Upper lobe of left lung (tissue), 6 donors: ENCODE results near the gene INPPL1. TPM values are rescaled to one million over a fixed set of nuclear protein-coding genes. Genes with fewer than 3 reads are reported as not detected.
A peak's percentile ranks its signal among the peaks of the same experiment; 100 is the strongest.

Source experiments
- ATAC-seq, 2 donors: fragments of 200-7000 bp; cut with Tn5 transposase; one replicate each; pipeline ENCODE4 v1.9.1; 2022; ENCODE audit warnings: mild to moderate bottlenecking in 2 of 2, moderate library complexity in 2 of 2; ENCODE audit not compliant: low FRiP score in 2 of 2
- DNase-seq, 2 donors: peaks; one replicate each; pipeline ENCODE4 v3.0.0-alpha.2; 2019 to 2020
- H3K27ac ChIP-seq, 4 donors: fragments of 200-600 bp; sonication (generic); one replicate each; pipeline ENCODE4 v1.5.1; 2016 to 2019
- H3K27me3 ChIP-seq, 4 donors: fragments of 200-600 bp; sonication (generic); one replicate each; pipeline ENCODE4 v1.5.1; 2017 to 2019
- H3K36me3 ChIP-seq, 4 donors: fragments of 200-600 bp; sonication (generic); one replicate each; pipeline ENCODE4 v1.5.1; 2016 to 2019
- H3K4me1 ChIP-seq, 4 donors: fragments of 200-600 bp; sonication (generic); one replicate each; pipeline ENCODE4 v1.5.1; 2018 to 2019
- H3K4me3 ChIP-seq, 4 donors: fragments of 200-600 bp; sonication (generic); one replicate each; pipeline ENCODE4 v1.5.1; 2017 to 2019; ENCODE audit warnings: mild to moderate bottlenecking in 2 of 4, moderate library complexity in 1 of 4
- H3K9me3 ChIP-seq, 4 donors: fragments of 200-600 bp; sonication (generic); one replicate each; pipeline ENCODE4 v1.5.1; 2018 to 2019
- CTCF ChIP-seq, 6 experiments: fragments of 450-650 bp in 4 of 6; fragments of 200-600 bp in 2 of 6; sonication (generic) in 2 of 6; IDR thresholded peaks; one replicate each; pipeline ENCODE4 v1.5.1; 2016 to 2019; ENCODE audit warnings: antibody characterized with exemption in 6 of 6
- EP300 ChIP-seq, 4 donors: sonication (generic); formaldehyde crosslinking; IDR thresholded peaks; one replicate each; pipeline ENCODE4 v1.5.1; 2017; ENCODE audit warnings: antibody characterized with exemption in 4 of 4, control low read depth in 2 of 4
- POLR2A ChIP-seq, 4 donors: fragments of 450-650 bp; IDR thresholded peaks; one replicate each; pipeline ENCODE4 v1.5.1; 2016 to 2017; ENCODE audit warnings: antibody characterized with exemption in 4 of 4, mild to moderate bottlenecking in 2 of 4
- POLR2AphosphoS5 ChIP-seq, 2 donors: sonication (generic); formaldehyde crosslinking; IDR thresholded peaks; one replicate each; pipeline ENCODE4 v1.5.1; 2017; ENCODE audit warnings: antibody characterized with exemption in 2 of 2
- WGBS, 2 donors: methylation state at CpG; one replicate each; pipeline ENCODE4 v1.1.5; 2017 to 2018; 5-methylcytosine and 5-hydroxymethylcytosine counted together
- total RNA-seq, 6 donors: library from RNA; depleted of rRNA in 4 of 6; stranded (reverse); fragments of >200 nt in 4 of 6; gene quantifications; one replicate each; pipeline versions ENCODE4 v1.1.0 to v1.2.1, GENCODE V29; 2016 to 2021
- donor health status: DM: no; HTN: no; CAD: no; lungs with moderate emphysema.
- donor health status: DM: no; HTN: yes; CAD: no; lungs with severe emphysema.

The INPPL1 gene
- total RNA-seq, 6 donors from 2014 or later, result 84.0 to 383 (median 180) TPM

- no peak for DNase-seq
- no peak for TF ChIP-seq POLR2AphosphoS5 (IDR thresholded peaks at IDR 0.05)
- TF ChIP-seq POLR2A (IDR thresholded peaks at IDR 0.05), result no peak
- no peak for TF ChIP-seq EP300 (IDR thresholded peaks at IDR 0.05)
- no peak for TF ChIP-seq CTCF (IDR thresholded peaks at IDR 0.05)
- ATAC-seq, result no peak
- WGBS, 2 donors, result 85 to 92% methylated on average over 8 to 10 of the region's 10 CpGs
- no peaks in the 10 kb centered on the region for H3K27me3 ChIP-seq
- peaks cover 13 to 28% (median 24%) of the 10 kb centered on the region in 4 donors for H3K4me1 ChIP-seq
- H3K9me3 ChIP-seq, result no peaks in the 10 kb centered on the region
- no peaks in the 10 kb centered on the region for H3K36me3 ChIP-seq
- no peak overlapping the region for H3K4me3 ChIP-seq
- H3K27ac ChIP-seq, result no peak overlapping the region
Measured at GRCh38 chr11:72220696-72221363, 3.7 kb upstream of the INPPL1 start.

GRCh38 chr11:72221386-72222075, 3.0 kb upstream of the INPPL1 start:
- Histone ChIP-seq H3K27ac (peak overlapping the region; percentile 96 to 98 (median 98)), H3K4me1 (peaks cover 19 to 35% (median 26%) of the 10 kb centered on the region in 4 donors), H3K36me3 (no peaks in the 10 kb centered on the region), H3K4me3 (no peak overlapping the region), H3K9me3 (no peaks in the 10 kb centered on the region), H3K27me3 (no peaks in the 10 kb centered on the region)
- no peak for ATAC-seq
- WGBS, 2 donors, result 66 to 84% methylated on average over 7 of the region's 7 CpGs
- TF ChIP-seq POLR2AphosphoS5 (IDR thresholded peaks at IDR 0.05), result no peak
- no peak for TF ChIP-seq POLR2A (IDR thresholded peaks at IDR 0.05)
- TF ChIP-seq CTCF (IDR thresholded peaks at IDR 0.05), result no peak
- TF ChIP-seq EP300 (IDR thresholded peaks at IDR 0.05), result no peak
- DNase-seq, result peak in 1 of 2 donors; percentile 52

- TF ChIP-seq CTCF (IDR thresholded peaks at IDR 0.05) (no peak), POLR2AphosphoS5 (IDR thresholded peaks at IDR 0.05) (no peak), EP300 (IDR thresholded peaks at IDR 0.05) (no peak), POLR2A (IDR thresholded peaks at IDR 0.05) (no peak)
- peaks cover 23 to 40% (median 27%) of the 10 kb centered on the region in 4 donors for H3K4me1 ChIP-seq
- WGBS, 2 donors, result 54 to 60% methylated on average over 6 of the region's 6 CpGs
- DNase-seq, result no peak
- no peaks in the 10 kb centered on the region for H3K27me3 ChIP-seq
- H3K27ac ChIP-seq, result peak overlapping the region; percentile 96 to 98 (median 98)
- peaks cover 0 to 6% (median 0%) of the 10 kb centered on the region in 4 donors for H3K36me3 ChIP-seq
- H3K4me3 ChIP-seq, result peak overlapping the region; percentile 2 to 90 (median 86)
- H3K9me3 ChIP-seq, result no peaks in the 10 kb centered on the region
- ATAC-seq, result no peak
Measured at GRCh38 chr11:72222106-72222891, 2.3 kb upstream of the INPPL1 start.

GRCh38 chr11:72222907-72223614, 1.5 kb upstream of the INPPL1 start:
- peaks cover 23 to 40% (median 29%) of the 10 kb centered on the region in 4 donors for H3K4me1 ChIP-seq
- peak overlapping the region; percentile 96 to 98 (median 98) for H3K27ac ChIP-seq
- no peaks in the 10 kb centered on the region for H3K27me3 ChIP-seq
- TF ChIP-seq EP300 (IDR thresholded peaks at IDR 0.05), result no peak
- peak in 4 of 6 experiments; percentile 28 to 57 (median 34) for TF ChIP-seq CTCF (IDR thresholded peaks at IDR 0.05)
- peak; percentile 72 to 89 for TF ChIP-seq POLR2AphosphoS5 (IDR thresholded peaks at IDR 0.05)
- TF ChIP-seq POLR2A (IDR thresholded peaks at IDR 0.05), result peak in 2 of 4 donors; percentile 78 to 83
- ATAC-seq, result peak; percentile 93 to 95
- peak; percentile 96 to 98 for DNase-seq
- H3K9me3 ChIP-seq, result no peaks in the 10 kb centered on the region
- H3K36me3 ChIP-seq, result peaks cover 0 to 12% (median 4%) of the 10 kb centered on the region in 4 donors
- WGBS, 2 donors, result 1 to 4% methylated on average over 15 to 32 of the region's 47 CpGs
- H3K4me3 ChIP-seq, result peak overlapping the region; percentile 63 to 90 (median 86)
